RKO (cell line): ENCODE measurements around the gene DUSP1.
"Not testable (repeated sequence)": the region's sequence is repeated elsewhere in the genome, so short reads cannot be mapped to it uniquely, and the experiment has no call there.

ENCODE experiments used
- DNase-seq: peaks from one replicate; pipeline ENCODE4 v3.0.0-alpha.2; 2016; ENCODE audit warnings: low spot score

Gene DUSP1

DNA sequence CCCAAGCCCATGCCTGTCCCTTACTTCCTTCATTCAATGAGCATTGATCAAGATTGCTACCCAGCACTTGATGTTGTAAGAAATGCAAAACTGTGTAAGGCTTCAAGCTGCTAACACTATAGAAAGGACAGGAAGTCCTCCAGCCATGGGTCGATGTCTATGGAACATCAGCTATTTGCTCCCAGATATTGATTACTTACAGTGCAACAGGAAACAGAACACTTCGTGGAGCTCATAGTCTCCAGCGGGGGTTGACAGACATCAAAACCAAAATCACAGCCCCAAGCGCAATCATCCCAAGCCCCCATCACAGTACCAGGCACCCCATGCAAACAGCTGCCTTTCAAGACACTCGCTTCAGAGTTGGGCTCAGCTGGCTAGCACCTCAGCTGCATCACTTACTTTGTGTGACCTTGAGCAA, 26.8 kb upstream of the DUSP1 start:
- DNase-seq: no peak

DNA sequence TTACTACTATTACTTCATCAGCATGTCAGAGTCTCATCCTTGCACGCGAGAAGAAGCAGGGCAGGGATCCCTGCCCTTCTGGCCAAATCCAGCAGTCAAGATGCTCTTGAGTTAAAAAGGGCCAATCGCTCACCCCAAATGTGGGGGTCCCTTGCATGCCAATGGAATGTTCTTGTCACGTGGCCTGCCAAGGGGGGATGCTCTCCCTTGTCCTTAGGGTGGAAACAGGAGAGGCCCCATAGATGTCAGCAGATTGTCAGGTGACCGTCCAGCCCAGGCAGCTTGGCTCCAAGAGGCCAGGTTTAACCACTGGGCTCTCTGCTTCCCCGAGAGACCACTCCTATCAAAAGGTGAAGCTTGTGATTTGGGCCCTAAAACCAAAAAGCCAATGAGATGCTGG, 25.3 kb upstream of the DUSP1 start:
- DNase-seq: no peak

DNA sequence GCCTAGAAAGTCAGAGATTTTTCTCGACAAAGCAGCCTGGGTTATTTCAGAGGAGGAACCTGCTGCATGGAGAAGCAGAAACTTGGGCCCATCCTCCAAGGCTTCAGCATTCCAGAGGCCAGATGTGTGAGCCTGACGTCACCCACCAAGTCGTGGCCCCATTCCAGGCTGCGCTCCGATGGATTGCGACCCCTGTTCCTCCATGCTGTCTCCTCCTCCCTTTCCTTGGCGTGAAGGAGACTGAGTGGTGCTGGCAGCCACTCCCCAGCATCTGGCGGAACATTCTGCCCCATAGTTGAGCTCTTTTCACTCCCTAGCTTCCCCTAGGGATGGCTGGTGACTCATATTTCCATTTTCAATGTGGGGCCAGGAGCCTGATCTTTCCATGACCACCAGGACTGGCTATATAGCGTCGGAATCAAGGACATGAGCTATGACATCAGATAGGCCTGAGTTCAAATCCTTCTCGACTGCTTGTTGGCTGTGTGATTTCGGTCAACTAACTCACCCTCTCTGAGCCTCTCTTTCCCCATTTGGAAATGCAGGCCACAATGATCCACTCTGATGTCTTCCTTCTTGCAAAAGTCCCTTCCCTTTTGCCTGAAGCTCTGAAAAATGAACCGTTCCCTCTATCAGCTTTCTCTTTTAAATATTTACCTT, 24.5 kb upstream of the DUSP1 start:
- DNase-seq: no peak

DNA sequence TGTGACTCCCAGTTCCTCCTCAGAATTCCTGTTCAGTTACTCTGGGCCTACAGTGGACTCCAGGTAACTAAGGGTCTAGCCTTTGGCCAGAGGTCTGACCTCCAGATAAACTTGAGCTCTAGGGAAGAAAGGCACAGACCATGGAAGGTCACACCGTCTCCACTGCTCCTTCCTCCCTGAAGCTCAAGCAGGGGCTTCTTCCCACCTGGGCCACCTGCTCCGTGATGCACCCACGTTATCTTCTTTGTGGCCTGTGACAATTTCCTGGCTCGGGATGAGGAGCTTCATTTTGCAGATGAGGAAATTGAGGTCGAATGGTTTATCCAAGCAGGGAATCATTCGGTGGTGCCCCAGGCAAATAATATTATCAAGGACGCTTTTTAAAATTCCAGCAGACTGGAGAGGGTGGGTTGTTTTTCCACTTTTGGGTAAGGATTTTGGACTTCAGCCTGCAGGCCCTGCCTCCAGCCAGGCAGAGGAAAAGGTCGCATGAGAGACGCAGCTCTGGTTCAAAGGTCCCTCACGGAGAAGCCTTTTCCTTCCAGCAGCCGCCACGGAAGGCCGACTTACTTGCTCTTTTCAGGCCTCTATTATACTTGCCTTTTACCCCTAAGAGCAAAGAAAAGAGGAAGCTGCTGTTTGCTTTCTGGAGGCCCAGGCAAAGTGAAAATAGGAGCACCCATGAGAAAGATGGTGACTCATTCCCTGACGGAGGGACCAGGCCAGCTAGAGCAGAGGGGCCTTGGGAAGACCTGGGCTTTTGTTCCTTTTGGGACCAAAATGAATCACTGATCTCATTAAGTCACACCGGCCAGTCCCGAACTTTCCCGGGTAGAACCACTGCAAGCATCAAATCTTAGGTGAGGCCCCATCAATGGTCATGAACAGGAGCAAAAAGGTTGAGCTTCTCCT, 22.8 kb upstream of the DUSP1 start:
- no peak for DNase-seq

DNA sequence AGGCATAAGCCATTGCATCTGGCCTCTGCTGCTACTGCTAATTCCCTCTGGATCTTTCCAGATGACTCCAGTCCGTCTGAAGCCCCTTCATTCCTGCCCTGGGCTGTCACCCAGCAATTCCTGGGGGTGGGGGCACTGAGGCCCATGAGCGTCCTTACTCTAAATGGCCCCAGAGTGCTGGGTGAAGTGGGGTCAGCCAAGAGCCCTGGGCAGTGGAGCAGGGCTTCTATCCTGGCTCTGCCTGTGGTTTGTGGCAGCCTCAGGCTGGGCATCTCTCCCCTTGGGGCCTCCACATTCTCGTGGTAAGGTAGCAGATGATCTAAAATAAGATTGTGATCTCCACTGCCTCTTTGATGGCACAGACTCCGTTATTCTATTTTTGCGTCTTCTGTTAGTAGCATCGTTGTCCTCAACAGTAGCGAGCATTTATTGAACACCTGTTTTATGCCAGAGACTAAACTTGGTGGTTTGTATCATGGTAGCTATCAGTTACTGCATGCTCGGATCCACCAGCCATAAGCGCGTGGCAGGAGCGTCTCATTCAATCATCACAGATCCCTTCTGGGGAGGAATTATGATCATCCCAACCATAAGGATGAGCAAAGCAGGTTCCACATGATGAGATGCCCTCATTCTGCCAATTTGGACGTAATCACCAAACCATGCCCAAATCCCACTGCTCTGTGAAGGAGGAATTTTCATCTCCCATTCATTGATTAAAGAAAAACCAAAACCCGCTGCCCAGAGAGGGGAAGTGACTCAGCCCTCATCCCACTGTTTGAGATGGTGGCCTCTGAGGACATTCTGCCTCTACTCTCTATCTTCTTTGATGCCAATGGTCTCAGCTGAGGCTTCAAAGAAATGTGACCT, 21.9 kb upstream of the DUSP1 start:
- no peak for DNase-seq

DNA sequence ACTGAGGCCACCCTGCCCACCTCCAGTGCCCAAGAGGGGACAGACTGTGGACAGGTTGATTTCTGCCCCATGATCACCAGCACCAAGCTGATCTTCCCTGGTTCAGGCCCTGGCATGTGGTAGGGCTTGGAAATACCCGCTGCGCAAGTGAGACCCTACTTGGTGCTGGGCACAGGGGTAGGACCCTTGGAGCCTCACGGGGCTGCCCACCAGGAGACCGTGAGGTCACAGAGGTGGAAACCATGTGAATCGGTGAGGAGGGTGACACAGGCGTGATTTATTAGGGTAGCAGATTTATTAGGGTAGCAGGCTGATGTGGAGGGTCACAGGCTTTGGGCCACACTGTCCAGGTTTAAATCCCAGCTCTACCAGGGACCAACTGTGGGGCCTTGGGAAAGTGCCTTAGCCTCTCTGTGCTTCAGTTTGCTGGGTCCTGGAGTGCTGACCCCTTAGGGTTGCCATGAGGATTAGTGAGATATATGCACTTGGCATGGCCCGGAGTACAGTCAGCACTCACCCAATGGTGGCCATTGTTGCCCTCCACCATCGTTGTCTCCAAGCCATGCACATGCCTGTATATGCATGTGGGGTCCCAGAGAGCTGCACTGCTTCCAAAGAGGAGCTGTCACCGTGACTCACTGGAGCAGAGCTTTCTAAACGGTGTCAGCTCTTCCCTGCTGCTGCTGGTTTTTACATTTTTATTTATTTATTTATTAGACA, 20.9 kb upstream of the DUSP1 start:
- no peak for DNase-seq

DNA sequence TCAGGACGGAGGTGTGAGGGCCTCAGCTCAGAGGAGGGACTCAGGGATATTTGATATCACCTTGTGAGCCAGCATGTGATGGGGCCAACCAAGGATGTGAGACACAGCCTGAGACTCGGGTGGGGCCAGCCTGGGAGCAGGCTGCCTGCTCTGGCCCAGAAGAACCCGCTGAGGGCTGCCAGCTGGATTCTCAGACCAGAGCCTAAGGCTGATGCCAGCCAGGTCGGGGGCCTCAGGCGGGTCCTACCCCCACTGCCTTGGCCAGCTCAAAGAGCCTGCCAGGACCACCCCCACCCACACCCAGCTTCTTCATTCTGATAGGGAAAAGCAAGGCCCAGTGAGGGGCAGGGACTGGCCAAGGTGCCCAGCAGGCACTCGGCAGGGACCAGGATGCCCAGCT, 20.3 kb upstream of the DUSP1 start:
- no peak for DNase-seq

DNA sequence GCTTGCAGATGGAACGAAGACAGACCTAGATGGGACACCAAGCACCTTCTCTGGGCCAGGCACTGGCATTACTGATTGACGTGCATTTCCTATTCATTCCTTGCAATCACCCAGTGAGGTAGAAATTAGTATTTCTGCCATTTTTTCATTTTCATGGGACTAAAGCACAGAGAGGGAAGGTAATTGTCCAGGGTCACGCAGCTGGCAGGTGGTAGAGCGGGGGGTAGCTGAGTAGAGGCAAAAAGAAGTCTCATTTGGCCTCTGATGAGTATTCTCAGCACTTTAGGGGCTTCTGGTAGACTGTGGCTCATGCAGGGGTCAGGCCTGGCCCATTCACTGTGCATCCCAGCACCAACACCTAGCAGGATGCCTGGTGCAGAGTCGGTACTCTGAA, 19.5 kb upstream of the DUSP1 start:
- no peak for DNase-seq

DNA sequence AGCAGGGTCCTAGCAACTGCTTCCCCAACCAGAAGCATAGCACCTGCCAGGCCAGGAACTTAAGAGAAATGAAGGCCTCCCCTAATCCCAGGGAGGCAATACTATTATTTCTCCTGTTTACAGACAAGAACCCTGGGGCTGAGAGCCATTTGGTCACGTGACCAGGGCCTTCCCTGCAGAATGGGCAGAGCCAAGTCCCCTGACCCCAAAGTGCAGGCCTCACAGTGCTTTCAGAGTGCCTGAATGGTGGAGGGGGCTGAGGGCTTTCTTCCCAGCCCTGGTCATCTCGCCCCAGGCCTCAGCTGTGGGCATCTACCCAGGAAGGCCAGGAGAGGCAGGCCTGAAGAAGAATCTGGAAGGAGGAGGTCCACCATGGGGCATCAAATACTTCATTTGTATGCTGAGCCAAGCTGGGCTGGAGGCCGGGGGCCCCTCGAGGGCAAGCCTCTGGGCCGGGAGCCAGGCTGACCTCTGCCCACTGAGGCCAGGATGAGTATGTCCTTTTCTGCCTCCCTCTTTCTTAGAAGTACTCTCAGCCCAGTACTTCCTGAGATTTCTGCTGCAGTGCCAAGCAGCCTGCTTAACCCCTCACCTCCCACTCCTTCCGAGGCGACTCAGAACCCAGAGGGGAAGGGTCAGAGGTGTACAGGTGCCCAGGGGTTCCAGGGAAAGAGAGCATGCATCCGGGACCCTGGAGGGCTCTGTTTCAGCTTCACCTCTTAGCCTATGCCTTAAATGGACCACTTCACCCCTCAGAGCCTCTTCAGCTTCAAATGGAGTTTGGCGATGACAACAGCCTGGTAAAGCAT, 18.9 kb upstream of the DUSP1 start:
- no peak for DNase-seq

DNA sequence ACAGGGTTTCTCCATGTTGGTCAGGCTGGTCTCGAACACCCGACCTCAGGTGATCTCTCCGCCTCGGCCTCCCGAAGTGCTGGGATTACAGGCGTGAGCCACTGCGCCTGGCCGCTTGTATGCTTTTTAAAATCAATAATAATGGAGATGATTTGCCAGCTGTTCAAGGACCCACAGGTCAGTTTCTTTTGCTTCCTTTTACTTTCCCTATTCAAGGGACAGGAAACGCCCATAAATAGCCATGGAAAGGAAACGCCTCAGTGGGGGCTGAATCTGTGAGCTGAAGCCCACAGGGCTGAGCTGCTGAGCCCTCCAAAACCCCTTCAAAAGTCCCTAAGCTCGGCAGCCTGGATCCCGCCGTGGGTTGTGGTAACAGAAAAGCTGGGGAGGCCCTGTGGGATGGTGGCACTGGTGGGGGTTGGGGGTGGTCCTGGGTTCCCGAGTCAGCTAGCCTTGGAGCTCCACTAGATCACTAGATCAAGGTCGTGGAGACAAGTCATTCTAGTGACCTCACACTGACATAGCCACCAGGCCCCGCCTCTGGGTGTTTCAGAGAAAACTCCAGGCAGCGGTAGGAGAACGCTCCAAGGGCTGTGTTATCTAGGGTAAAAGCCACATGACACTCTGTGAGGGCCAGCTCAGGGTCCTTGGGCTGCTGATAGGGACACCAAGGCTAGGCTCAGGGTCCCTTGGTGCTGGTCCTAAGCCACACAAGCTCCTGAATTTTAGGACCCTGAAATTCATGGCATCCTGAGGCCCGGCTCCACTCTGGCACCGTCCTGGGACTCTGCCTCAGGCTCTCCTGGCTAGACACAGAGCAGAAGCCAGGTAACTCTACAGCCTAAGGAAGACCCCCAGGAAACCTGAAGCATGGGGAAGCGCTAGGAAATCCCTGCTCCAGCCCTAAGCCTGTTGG, 18.0 kb upstream of the DUSP1 start:
- DNase-seq: no peak

DNA sequence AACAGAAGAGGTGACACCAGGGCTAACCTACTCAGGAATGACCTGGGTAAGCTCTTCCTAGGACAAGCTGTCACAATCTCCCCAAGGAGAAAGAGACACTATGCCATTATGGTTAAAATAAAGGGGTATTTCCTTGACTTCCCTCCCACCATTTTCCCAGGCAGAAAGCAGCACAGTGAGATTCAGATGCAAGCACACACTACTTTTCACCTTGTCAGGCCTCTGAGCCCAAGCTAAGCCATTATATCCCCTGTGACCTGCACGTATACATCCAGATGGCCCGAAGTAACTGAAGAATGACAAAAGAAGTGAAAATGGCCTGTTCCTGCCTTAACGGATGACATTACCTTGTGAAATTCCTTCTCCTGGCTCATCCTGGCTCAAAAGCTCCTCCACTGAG, 16.5 kb upstream of the DUSP1 start:
- not testable (repeated sequence) for DNase-seq

DNA sequence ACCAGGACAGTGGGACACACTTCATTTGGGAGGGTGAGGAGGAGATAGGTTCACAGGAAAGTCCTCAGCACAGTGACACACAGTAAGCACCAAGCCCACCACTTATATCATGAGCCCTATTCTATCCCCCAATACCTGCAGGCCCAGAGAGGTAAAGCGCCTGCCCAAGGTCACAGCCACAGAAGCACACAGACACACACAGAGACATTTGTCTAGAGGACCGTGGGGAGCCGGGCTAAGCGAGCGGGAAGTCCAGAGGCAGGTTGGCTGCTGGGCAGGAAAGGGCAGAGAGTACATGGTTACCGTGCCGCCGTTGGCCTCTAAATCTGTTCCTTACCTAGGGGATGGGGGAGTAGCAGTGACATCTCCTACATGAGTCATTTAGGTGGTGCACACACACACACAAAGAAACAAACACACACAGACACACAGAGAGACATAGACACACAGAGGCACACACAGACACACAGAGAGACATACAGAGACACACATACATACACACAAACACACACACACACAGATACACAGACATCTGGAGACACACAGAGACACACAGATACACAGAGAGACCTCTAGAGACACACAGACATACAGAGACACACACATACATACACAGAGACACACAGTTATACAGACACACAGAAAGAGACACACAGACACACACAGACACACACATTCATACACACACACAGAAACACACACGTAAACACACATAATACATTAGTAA, 15.9 kb upstream of the DUSP1 start:
- DNase-seq: no peak

DNA sequence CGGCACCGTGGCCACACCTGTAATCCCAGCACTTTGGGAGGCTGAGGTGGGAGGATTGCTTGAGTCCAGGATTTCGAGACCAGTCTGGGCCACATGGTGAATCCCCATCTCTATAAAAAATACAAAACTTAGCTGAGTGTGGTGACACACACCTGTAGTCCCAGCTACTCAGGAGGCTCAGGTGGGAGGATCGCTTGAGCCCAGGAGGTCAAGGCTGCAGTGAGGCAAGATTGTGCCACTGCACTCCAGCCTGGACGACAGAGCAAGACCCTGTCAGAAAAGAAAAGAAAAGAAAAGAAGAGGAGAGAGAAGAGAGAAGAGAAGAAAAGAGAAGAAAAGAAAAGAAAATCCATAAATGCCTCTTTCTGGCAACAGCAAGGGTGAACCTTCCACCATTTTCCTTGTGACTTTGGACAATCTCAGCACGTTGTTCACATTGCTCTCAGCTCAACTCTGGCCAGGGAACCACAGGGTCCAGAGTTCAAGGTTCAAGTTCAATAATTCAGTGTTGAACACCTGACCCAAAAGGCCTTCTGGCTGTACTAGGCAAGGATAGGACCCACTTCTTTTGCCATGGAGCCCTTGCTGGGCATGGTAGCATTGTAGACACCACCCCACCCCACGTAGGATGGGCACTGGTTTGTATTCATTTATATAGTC, 14.6 kb upstream of the DUSP1 start:
- DNase-seq: no peak

DNA sequence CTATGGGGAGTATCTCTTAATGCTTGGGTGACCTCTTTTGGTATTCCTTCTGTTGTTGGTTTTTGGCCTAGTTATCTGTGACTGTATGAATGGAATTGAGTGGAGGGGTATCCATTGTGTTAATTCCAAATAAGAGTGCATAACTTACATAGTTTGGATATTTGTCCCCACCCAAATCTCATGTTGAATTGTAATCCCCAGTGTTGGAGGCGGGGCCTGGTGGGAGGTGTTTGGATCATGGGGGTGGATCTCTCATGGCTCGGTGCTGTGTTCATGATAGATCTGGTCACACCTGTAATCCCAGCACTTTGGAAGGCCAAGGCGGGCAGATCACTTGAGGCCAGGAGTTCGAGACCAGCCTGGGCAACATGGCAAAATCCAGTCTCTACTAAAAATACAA, 13.2 kb upstream of the DUSP1 start:
- DNase-seq: not testable (repeated sequence)

DNA sequence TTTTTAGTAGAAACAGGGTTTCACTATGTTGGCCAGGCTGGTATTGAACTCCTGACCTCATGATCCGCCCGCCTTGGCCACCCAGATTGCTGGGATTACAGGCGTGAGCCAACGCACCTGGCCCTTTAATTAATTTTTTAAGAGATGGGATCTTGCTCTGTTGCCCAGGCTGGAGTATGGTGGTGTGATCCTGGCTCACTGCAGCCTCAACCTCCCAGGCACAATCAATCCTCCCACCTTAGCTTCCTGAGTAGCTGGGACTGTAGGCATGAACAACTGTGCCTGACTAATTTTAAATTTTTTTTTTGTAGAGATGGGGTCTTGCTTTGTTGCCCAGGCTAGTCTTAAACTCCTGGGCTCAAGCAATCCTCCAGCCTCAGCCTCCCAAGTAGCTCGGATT, 12.3 kb upstream of the DUSP1 start:
- not testable (repeated sequence) for DNase-seq

DNA sequence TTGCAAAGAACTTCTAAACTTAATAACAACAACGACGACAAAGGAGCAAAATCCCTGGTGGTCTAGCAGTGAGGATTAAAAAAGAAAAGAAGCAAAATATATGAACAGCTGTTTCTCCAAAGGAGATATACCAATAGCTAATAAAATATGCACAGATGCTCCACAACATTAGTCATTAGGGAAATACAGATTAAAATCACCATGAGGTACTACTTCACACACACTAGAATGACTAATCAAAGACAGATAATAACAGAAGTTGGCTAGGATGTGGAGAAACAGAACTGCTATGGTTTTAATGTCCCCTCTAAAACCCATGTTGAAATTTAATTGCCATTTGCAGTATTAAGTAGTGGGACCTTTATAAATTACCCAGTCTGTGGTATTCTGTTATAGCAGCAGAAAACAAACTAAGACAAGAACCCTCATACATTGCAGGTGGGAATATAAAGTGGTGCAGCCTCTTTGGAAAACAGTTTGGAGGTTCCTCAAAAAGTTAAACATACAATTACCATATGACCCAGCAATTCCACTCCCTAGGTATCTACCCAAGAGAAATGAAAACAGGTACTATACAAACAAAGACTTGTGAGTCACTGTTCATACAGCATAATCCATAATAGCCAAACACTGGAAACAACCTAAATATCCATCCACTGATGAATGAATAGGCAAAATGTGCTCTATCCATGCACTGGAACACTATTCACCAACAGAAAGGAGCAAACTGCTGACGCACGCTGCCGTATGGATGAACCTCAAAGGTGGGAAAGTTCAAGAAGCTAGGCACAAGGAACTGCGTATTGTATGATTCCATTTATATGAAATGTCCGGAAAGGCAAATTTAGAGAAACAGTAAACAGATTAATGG, 11.4 kb upstream of the DUSP1 start:
- DNase-seq: no peak

DNA sequence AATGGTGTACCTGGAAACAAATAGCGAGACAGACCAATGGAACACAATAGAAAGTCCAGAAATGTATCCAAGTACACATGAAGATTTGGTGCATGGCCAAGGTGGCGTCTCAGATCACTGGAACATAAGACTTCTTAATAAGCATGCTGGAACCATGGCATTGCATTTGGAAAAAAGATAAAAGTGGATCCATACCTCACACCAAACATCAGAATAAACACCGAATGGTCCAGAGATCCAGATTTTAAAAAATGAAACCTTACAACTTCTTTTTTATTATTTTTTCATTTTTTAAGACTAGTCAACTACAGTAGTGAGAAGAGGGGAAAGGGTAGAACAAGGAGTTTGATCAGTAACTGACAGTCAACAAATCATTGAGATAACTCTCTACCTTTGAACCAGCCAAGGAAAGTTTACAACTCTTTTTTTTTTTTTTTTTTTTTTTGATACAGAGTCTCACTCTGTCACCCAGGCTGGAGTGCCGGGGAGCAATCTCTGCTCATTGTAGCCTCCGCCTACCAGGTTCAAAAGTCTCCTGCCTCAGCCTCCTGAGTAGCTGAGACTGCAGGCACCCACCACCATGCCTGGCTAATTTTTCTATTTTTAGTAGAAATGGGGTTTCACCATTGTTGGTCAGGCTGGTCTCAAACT, 8.8 kb upstream of the DUSP1 start:
- no peak for DNase-seq
